Astrocyte (in vitro differentiated cells and primary cell): Measurements from ENCODE around the gene CABCOCO1. TPM values are rescaled to one million over a fixed set of nuclear protein-coding genes. Genes with fewer than 3 reads are reported as not detected.

Experiments
- DNase-seq: peaks from one replicate; pipeline ENCODE4 v3.0.0-alpha.2; 2010; ENCODE audit warnings: low read depth
- FAIRE-seq: peaks from 2 replicates; lab custom pipeline; 2011; peaks lifted over from hg19 to GRCh38; lab: Jason Lieb, UNC
- H2AFZ ChIP-seq: 2 replicates; pipeline ENCODE4 v1.6.0; 2012; ENCODE audit warnings: low read depth, low read length, inconsistent platforms
- H3K27ac ChIP-seq: 2 replicates; pipeline ENCODE4 v1.5.1; 2011; ENCODE audit warnings: low read depth, low read length, inconsistent platforms
- H3K27me3 ChIP-seq: 2 replicates; pipeline ENCODE4 v1.6.0; 2011; ENCODE audit warnings: low read length, inconsistent platforms; ENCODE audit not compliant: insufficient read depth
- H3K36me3 ChIP-seq: 2 replicates; pipeline ENCODE4 v1.5.1; 2011; ENCODE audit warnings: low read length, inconsistent platforms; ENCODE audit not compliant: insufficient read depth
- H3K4me1 ChIP-seq: 2 replicates; pipeline ENCODE4 v1.5.1; 2011; ENCODE audit warnings: low read length, inconsistent platforms; ENCODE audit not compliant: insufficient read depth
- H3K4me2 ChIP-seq: 2 replicates; pipeline ENCODE4 v1.6.0; 2012; ENCODE audit warnings: low read length, inconsistent platforms
- H3K4me3 ChIP-seq: 2 replicates; pipeline ENCODE4 v1.5.1; 2011; ENCODE audit warnings: low read depth, mild to moderate bottlenecking, low read length, inconsistent platforms; ENCODE audit not compliant: insufficient read depth
- H3K79me2 ChIP-seq: 2 replicates; pipeline ENCODE4 v1.6.0; 2012; ENCODE audit warnings: mild to moderate bottlenecking, low read length, inconsistent platforms; ENCODE audit not compliant: insufficient read depth
- H3K9ac ChIP-seq: 2 replicates; pipeline ENCODE4 v1.6.0; 2012; ENCODE audit warnings: mild to moderate bottlenecking, low read length, inconsistent platforms
- H3K9me3 ChIP-seq: 2 replicates; pipeline ENCODE4 v1.5.1; 2012; ENCODE audit warnings: low read depth, mild to moderate bottlenecking, low read length, inconsistent platforms; ENCODE audit not compliant: insufficient read depth
- H4K20me1 ChIP-seq: 2 replicates; pipeline ENCODE4 v1.6.0; 2012; ENCODE audit warnings: low read length, inconsistent platforms; ENCODE audit not compliant: insufficient read depth
- H3K27ac Mint-ChIP-seq: one replicate; pipeline ENCODE4 v1.8.0; 2021; ENCODE audit warnings: mild to moderate bottlenecking, mixed read lengths; ENCODE audit not compliant: unreplicated experiment
- H3K27me3 Mint-ChIP-seq: one replicate; pipeline ENCODE4 v1.8.0; 2021; ENCODE audit warnings: low read depth, mixed read lengths; ENCODE audit not compliant: unreplicated experiment
- H3K36me3 Mint-ChIP-seq: one replicate; pipeline ENCODE4 v1.8.0; 2021; ENCODE audit warnings: low read depth, mixed read lengths; ENCODE audit not compliant: unreplicated experiment
- H3K4me1 Mint-ChIP-seq: one replicate; pipeline ENCODE4 v1.8.0; 2021; ENCODE audit warnings: low read depth, mixed read lengths; ENCODE audit not compliant: unreplicated experiment
- H3K4me3 Mint-ChIP-seq: one replicate; pipeline ENCODE4 v1.8.0; 2021; ENCODE audit warnings: mild to moderate bottlenecking, moderate library complexity, mixed read lengths; ENCODE audit not compliant: unreplicated experiment
- H3K9me3 Mint-ChIP-seq: one replicate; pipeline ENCODE4 v1.8.0; 2021; ENCODE audit warnings: mild to moderate bottlenecking, mixed read lengths; ENCODE audit not compliant: unreplicated experiment
- EZH2 ChIP-seq: IDR thresholded peaks from 2 replicates; pipeline ENCODE4 v1.6.1; 2012; ENCODE audit warnings: mild to moderate bottlenecking, low read length, inconsistent platforms; ENCODE audit not compliant: insufficient read depth
- total RNA-seq: library from RNA; stranded (reverse); gene quantifications from 2 replicates; pipeline ENCODE4 v1.2.1, GENCODE V29; 2021
- TF ChIP-seq, protein P1 (sequence below): IDR thresholded peaks from 2 replicates; pipeline ENCODE4 v1.5.1; 2011; ENCODE audit warnings: low read depth, mild to moderate bottlenecking, inconsistent platforms, low read length, moderate library complexity; ENCODE audit not compliant: insufficient read depth

CABCOCO1 gene
- total RNA-seq, 1 donor from 2014 or later = 0.23 TPM

DNA sequence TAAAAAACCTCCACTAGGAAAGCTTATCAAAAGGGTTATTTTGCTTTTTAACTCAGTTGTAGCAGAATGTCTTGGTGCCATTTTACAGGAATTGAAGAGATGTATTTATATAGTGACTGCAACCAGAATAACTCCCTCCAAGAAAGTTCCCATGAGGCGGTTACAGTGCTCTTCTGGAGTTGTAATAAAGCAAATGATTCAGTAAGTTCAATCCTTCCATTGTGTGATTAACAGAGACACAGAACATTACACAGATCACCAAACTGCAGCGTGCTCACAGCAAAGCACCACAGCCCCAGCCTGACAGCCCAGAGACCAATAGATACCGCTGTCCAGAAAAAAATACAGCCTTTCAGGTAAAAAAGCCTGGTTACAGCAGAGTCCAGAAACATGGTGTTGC is 21.9 kb upstream of the CABCOCO1 start:
- Mint-ChIP-seq H3K36me3 (no peaks in the 10 kb centered on the region), H3K27me3 (no peaks in the 10 kb centered on the region), H3K9me3 (no peaks in the 10 kb centered on the region), H3K4me1 (peaks cover 7% of the 10 kb centered on the region), H3K4me3 (no peak overlapping the region), H3K27ac (no peak overlapping the region)
- no peaks in the 10 kb centered on the region for H3K79me2 ChIP-seq
- H4K20me1 ChIP-seq = no peaks in the 10 kb centered on the region
- H3K27ac ChIP-seq = no peak overlapping the region
- H3K36me3 ChIP-seq = no peaks in the 10 kb centered on the region
- no peaks in the 10 kb centered on the region for H3K9me3 ChIP-seq
- H3K4me3 ChIP-seq = no peak overlapping the region
- peaks cover 14% of the 10 kb centered on the region for H3K4me1 ChIP-seq
- H3K27me3 ChIP-seq = no peaks in the 10 kb centered on the region
- TF ChIP-seq EZH2 = no peak
- TF ChIP-seq, protein P1, sequence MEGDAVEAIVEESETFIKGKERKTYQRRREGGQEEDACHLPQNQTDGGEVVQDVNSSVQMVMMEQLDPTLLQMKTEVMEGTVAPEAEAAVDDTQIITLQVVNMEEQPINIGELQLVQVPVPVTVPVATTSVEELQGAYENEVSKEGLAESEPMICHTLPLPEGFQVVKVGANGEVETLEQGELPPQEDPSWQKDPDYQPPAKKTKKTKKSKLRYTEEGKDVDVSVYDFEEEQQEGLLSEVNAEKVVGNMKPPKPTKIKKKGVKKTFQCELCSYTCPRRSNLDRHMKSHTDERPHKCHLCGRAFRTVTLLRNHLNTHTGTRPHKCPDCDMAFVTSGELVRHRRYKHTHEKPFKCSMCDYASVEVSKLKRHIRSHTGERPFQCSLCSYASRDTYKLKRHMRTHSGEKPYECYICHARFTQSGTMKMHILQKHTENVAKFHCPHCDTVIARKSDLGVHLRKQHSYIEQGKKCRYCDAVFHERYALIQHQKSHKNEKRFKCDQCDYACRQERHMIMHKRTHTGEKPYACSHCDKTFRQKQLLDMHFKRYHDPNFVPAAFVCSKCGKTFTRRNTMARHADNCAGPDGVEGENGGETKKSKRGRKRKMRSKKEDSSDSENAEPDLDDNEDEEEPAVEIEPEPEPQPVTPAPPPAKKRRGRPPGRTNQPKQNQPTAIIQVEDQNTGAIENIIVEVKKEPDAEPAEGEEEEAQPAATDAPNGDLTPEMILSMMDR = no peak
- H2AFZ ChIP-seq = no peak overlapping the region
- FAIRE-seq = no peak
- no peak for DNase-seq
- H3K4me2 ChIP-seq = no peak overlapping the region
- H3K9ac ChIP-seq = no peak overlapping the region

- Mint-ChIP-seq H3K4me3 (no peak overlapping the region), H3K27ac (no peak overlapping the region), H3K9me3 (no peaks in the 10 kb centered on the region), H3K4me1 (peaks cover 7% of the 10 kb centered on the region), H3K27me3 (no peaks in the 10 kb centered on the region), H3K36me3 (no peaks in the 10 kb centered on the region)
- Histone ChIP-seq H3K79me2 (no peaks in the 10 kb centered on the region), H3K27ac (peak overlapping the region; percentile 76), H4K20me1 (no peaks in the 10 kb centered on the region), H3K4me2 (peak overlapping the region; percentile 71), H3K4me3 (peak overlapping the region; percentile 20), H3K27me3 (no peaks in the 10 kb centered on the region), H2AFZ (no peak overlapping the region), H3K9ac (no peak overlapping the region), H3K4me1 (peaks cover 13% of the 10 kb centered on the region), H3K9me3 (no peaks in the 10 kb centered on the region), H3K36me3 (no peaks in the 10 kb centered on the region)
- FAIRE-seq (no peak), DNase-seq (peak; percentile 29)
- TF ChIP-seq EZH2 = no peak
- TF ChIP-seq, protein P1 = no peak
Observed at GRCh38 chr10:61642150-61642571, 20.6 kb upstream of the CABCOCO1 start.

DNA sequence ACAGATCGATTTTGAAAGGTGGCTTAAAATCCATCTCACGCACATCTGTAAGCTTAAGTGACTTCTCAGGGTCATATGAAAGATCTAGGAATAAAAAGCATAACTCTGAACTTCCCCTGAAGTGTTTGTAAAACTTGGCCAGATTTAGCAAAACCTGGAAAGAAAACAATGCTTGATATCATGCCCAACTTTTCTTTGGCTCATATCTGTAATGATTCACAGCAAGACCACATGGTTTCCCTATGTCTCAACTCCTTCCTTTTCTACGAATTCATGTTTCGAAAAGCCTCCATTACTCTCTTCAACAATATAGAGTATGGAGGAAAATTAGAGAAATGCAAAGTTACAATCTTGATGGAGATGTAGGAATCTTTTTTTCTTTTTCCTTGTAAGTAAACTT is 20.1 kb upstream of the CABCOCO1 start:
- Mint-ChIP-seq H3K4me3 (no peak overlapping the region), H3K36me3 (no peaks in the 10 kb centered on the region), H3K9me3 (no peaks in the 10 kb centered on the region), H3K27me3 (no peaks in the 10 kb centered on the region), H3K27ac (no peak overlapping the region), H3K4me1 (peaks cover 7% of the 10 kb centered on the region)
- peaks cover 13% of the 10 kb centered on the region for H3K4me1 ChIP-seq
- no peaks in the 10 kb centered on the region for H3K36me3 ChIP-seq
- no peak overlapping the region for H2AFZ ChIP-seq
- no peak for TF ChIP-seq EZH2
- TF ChIP-seq, protein P1 = no peak
- peak overlapping the region; percentile 76 for H3K27ac ChIP-seq
- H3K79me2 ChIP-seq = no peaks in the 10 kb centered on the region
- peak overlapping the region; percentile 71 for H3K4me2 ChIP-seq
- no peaks in the 10 kb centered on the region for H4K20me1 ChIP-seq
- no peaks in the 10 kb centered on the region for H3K9me3 ChIP-seq
- H3K4me3 ChIP-seq = peak overlapping the region; percentile 20
- H3K27me3 ChIP-seq = no peaks in the 10 kb centered on the region
- FAIRE-seq (peak; percentile 87), DNase-seq (peak; percentile 90)
- peak overlapping the region; percentile 43 for H3K9ac ChIP-seq
